IMR-90 (cell line): ENCODE data around the gene KRTAP5-5.
"Not testable (repeated sequence)": the region's sequence is repeated elsewhere in the genome, so short reads cannot be mapped to it uniquely, and the experiment has no call there.

Source experiments
- BHLHE40 ChIP-seq: fragments of 150-350 bp; IDR thresholded peaks from 2 replicates; pipeline ENCODE4 v1.6.1; 2016; ENCODE audit warnings: mild to moderate bottlenecking, low read depth, low read length
- CEBPB ChIP-seq: IDR thresholded peaks from 2 replicates; pipeline ENCODE4 v1.6.1; 2012; ENCODE audit warnings: low read depth, low read length, improper control_type of control experiment
- CTCF ChIP-seq: conservative IDR thresholded peaks from 2 replicates; pipeline ENCODE4 v1.5.1; 2012; ENCODE audit warnings: mild to moderate bottlenecking, low read depth, low read length, improper control_type of control experiment
- POLR2A ChIP-seq: IDR thresholded peaks from 2 replicates; pipeline ENCODE4 v1.6.1; 2012; ENCODE audit warnings: mild to moderate bottlenecking, low read depth, low read length
- RAD21 ChIP-seq: IDR thresholded peaks from 2 replicates; pipeline ENCODE4 v1.6.1; 2012; ENCODE audit warnings: low read length, improper control_type of control experiment
- RCOR1 ChIP-seq: IDR thresholded peaks from 2 replicates; pipeline ENCODE4 v1.6.1; 2012; ENCODE audit warnings: mild to moderate bottlenecking, low read length, improper control_type of control experiment; ENCODE audit not compliant: insufficient replicate concordance
- USF2 ChIP-seq: fragments of 150-350 bp; IDR thresholded peaks from 2 replicates; pipeline ENCODE4 v1.6.1; 2017; ENCODE audit warnings: mild to moderate bottlenecking, antibody characterized with exemption, low read length, low read depth

- not testable (repeated sequence) for TF ChIP-seq CTCF, RCOR1, POLR2A, RAD21, USF2, BHLHE40, CEBPB
These were observed 40.2 kb upstream of the KRTAP5-5 start for GRCh38 chr11:1589191-1589963.
